ENCODE results near the gene RNF31.

The RNF31 gene

DNA sequence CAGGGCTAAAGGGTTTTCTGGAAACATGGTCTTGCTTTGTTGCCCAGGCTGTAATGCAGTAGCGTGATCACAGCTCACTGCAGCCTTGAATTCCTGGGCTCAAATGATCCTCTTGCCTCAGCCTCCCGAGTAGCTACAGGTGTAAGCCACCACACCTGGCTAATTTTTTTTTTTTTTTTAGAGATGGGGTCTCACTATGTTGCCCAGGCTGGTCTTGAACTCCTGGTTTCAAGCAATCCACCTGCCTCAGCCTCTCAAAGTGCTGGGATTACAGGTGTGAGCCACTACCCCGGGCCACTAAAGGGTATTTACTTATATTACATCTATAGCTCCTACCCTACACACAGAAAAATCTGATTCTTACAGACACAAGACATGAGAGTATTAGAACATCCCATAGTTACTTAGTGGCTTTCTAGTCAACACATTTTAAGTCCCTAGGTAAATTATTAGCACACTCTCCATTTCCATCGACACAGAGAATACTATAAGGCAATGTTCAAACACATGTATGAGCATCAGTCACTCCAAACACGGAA lies 38.9 kb upstream of the RNF31 start:
- Histone ChIP-seq H3K36me3 (ENCODE audit: control insufficient read depth, insufficient read depth, low read length) (peaks cover 8% of the 10 kb centered on the region), H3K4me1 (ENCODE audit: control insufficient read depth, insufficient read depth, low read length) (no peaks in the 10 kb centered on the region), H3K4me3 (ENCODE audit: low read depth, low read length) (no peak overlapping the region), H3K27ac (ENCODE audit: low read depth, low read length) (no peak overlapping the region), H3K9ac (ENCODE audit: low read depth, low read length) (no peak overlapping the region), H3K27me3 (ENCODE audit: control insufficient read depth, insufficient read depth, low read length) (no peaks in the 10 kb centered on the region), H3K9me3 (ENCODE audit: control insufficient read depth, insufficient read depth, low read length) (no peaks in the 10 kb centered on the region; the same call in 1 of the 2 replicates)

DNA sequence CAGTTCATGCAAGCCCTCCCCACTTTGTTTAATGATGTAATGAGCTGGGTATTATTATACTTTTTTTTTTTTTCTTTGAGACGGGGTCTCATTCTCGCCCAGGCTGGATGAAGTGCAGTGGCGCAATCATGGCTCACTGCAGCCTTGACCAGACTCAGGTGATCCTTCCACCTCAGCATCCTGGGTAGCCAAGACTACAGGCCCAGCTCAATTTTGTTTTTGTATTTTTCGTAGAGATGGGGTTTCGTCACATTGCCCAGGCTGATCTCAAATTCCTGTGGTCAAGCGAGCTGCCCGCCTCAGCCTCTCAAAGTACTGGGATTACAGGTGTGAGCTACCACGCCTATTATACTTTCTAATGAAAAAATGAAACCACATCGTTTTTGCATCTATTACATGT lies 37.2 kb upstream of the RNF31 start:
- H3K9me3 ChIP-seq (ENCODE audit: control insufficient read depth, insufficient read depth, low read length) = no peaks in the 10 kb centered on the region
- H3K27me3 ChIP-seq (ENCODE audit: control insufficient read depth, insufficient read depth, low read length) = no peaks in the 10 kb centered on the region
- H3K4me1 ChIP-seq (ENCODE audit: control insufficient read depth, insufficient read depth, low read length) = no peaks in the 10 kb centered on the region
- no peak overlapping the region for H3K9ac ChIP-seq (ENCODE audit: low read depth, low read length)
- no peak overlapping the region for H3K27ac ChIP-seq (ENCODE audit: low read depth, low read length)
- no peak overlapping the region for H3K4me3 ChIP-seq (ENCODE audit: low read depth, low read length)
- no peaks in the 10 kb centered on the region for H3K36me3 ChIP-seq (ENCODE audit: control insufficient read depth, insufficient read depth, low read length)

DNA sequence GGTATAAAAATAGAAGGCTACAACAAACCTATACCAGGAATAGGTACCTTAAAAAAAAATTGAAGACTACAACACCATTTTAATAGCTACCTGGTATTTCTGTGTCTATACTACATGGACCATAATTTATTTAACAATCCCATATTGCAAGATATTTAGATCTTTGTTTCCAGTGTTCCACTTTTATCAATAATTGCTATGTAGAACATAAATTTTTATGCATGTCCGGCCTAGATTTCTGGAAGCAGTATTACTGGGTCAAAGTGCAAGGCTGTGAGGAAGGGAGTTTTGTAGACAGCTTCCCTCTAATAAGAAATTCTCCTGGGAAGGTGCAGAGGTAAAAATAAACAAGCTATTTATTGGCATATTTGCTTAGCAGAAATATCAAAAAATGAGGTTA lies 36.8 kb upstream of the RNF31 start:
- Histone ChIP-seq H3K36me3 (ENCODE audit: control insufficient read depth, insufficient read depth, low read length) (no peaks in the 10 kb centered on the region), H3K9ac (ENCODE audit: low read depth, low read length) (no peak overlapping the region), H3K27me3 (ENCODE audit: control insufficient read depth, insufficient read depth, low read length) (no peaks in the 10 kb centered on the region), H3K27ac (ENCODE audit: low read depth, low read length) (no peak overlapping the region), H3K9me3 (ENCODE audit: control insufficient read depth, insufficient read depth, low read length) (no peaks in the 10 kb centered on the region), H3K4me1 (ENCODE audit: control insufficient read depth, insufficient read depth, low read length) (no peaks in the 10 kb centered on the region), H3K4me3 (ENCODE audit: low read depth, low read length) (no peak overlapping the region)

DNA sequence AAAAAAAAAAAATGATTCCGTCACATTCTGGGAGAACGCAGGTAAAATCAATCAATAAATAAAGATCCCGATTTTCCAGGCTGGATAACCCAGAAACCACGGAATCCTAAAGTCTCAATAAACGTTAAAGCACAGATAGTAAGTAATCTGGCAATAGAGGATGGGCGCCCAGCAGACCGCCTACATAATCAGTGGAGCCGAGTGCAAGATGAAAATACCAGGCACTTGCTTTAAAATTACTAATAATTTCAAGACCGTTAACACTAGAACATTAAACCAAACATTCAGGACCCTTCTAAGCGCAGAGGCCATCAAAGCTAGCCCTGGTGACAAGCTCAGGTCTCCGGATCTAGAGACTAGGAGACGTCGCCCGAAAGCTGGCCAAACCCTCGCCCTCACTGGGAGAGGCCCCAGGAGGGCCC lies 33.9 kb upstream of the RNF31 start:
- H3K9ac ChIP-seq (ENCODE audit: low read depth, low read length) = peak overlapping the region; percentile 66
- peak overlapping the region; percentile 97 for H3K27ac ChIP-seq (ENCODE audit: low read depth, low read length)

DNA sequence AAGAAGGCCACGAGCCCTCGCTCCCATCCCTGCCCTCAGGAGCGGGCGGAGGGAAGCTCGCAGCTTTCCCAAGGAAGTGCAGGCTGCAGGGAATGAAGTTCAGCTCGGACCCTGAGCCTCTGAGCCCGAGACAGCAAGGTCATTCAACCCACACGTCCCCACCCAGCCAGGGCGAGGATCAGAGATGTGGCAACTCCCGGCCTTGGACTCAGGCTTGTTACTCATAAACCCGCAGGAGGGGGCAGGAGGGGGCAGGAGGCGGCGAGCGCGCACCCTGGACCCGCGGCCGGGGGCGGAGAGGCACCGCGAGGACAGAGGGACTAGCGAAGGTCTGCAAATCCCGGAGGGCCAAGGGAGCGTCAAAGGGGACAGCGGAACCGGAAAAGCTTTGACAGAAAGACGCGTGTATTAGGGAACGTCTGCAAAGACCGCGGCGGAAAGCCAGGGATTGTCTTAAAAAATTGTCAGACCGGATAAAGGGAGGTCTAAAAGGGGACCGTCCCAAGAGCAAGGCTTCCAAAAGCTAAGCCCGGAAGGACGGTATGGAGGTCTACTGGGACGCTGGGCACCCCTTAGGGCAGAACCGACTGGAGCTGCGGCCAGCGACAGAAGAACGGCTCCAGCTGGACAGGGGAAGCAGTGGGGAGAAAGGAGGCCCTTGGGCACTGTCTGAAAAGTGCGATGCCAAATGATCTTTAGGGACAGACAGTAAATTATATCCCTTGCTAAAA lies 33.3 kb upstream of the RNF31 start:
- peaks cover 26% of the 10 kb centered on the region for H3K36me3 ChIP-seq (ENCODE audit: control insufficient read depth, insufficient read depth, low read length)
- H3K4me3 ChIP-seq (ENCODE audit: low read depth, low read length) = peak overlapping the region; percentile 92
- H3K4me1 ChIP-seq (ENCODE audit: control insufficient read depth, insufficient read depth, low read length) = no peaks in the 10 kb centered on the region
- H3K27me3 ChIP-seq (ENCODE audit: control insufficient read depth, insufficient read depth, low read length) = no peaks in the 10 kb centered on the region
- peak overlapping the region; percentile 66 for H3K9ac ChIP-seq (ENCODE audit: low read depth, low read length)
- H3K9me3 ChIP-seq (ENCODE audit: control insufficient read depth, insufficient read depth, low read length) = no peaks in the 10 kb centered on the region
- H3K27ac ChIP-seq (ENCODE audit: low read depth, low read length) = peak overlapping the region; percentile 97

More for the DNA sequence above, 33.9 kb upstream of the RNF31 start:
- peaks cover 20% of the 10 kb centered on the region for H3K36me3 ChIP-seq (ENCODE audit: control insufficient read depth, insufficient read depth, low read length)
- no peaks in the 10 kb centered on the region for H3K4me1 ChIP-seq (ENCODE audit: control insufficient read depth, insufficient read depth, low read length)
- no peaks in the 10 kb centered on the region for H3K27me3 ChIP-seq (ENCODE audit: control insufficient read depth, insufficient read depth, low read length)
- H3K9me3 ChIP-seq (ENCODE audit: control insufficient read depth, insufficient read depth, low read length) = no peaks in the 10 kb centered on the region
- H3K4me3 ChIP-seq (ENCODE audit: low read depth, low read length) = peak overlapping the region; percentile 92

DNA sequence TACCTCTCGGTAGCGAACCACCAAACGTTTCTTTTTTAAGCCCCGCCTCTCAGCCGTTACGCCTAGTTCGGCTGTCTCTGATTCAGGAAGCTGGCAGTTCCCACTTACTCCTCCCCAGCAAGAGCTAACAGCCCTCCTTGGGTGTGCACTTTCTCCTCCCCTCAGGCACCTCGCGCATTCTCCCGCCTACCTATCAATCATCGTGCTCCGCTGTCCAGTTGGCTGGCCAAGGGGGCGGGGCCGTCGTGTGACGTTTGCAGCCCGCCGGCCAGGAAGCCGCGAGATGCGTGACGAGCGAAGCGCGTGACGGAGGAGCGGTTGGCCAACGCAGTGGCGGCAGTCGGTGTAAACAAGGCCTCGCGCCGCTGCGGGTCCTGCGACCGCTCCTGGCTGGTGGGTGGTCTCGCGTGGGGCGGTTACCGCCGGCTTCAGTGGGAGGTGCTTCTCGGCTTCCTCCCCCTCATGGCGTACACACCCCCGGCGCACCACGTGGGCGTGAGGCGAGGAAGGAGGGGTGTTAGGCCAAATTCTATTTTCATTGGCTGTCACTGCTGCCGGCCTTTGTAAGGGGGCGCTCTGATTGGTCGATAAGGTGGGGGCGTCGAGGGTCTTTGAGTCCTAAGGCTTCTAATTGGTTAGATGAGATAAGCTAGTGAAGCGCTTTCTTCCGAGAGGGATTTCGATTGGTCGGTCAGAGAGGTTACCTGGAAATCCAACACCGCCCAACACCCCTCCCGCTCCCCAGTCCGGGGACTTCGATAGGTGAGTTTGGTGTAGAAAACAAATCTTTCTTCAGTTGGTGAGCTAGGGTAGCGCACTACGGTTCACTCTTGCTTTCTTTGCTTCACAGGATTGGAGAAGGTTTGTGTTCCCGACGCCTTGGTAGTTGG lies 32.5 kb upstream of the RNF31 start, which contains the start of the genes DCAF11 and NRL:
Gene DCAF11 (plus strand): TSS at position 246 of the 890 bp plus-strand sequence. CDS start 818 bp downstream, outside the sequence.
Gene NRL (minus strand): TSS at position 418 of the 890 bp plus-strand sequence. CDS start 32,101 bp downstream, outside the sequence.
- Histone ChIP-seq H3K9me3 (ENCODE audit: control insufficient read depth, insufficient read depth, low read length) (no peaks in the 10 kb centered on the region), H3K27ac (ENCODE audit: low read depth, low read length) (peak within 1 kb of the TSS; percentile 97), H3K4me3 (ENCODE audit: low read depth, low read length) (peak within 1 kb of the TSS; percentile 92), H3K9ac (ENCODE audit: low read depth, low read length) (peak within 1 kb of the TSS; percentile 91), H3K27me3 (ENCODE audit: control insufficient read depth, insufficient read depth, low read length) (no peaks in the 10 kb centered on the region), H3K36me3 (ENCODE audit: control insufficient read depth, insufficient read depth, low read length) (peaks cover 34% of the 10 kb centered on the region), H3K4me1 (ENCODE audit: control insufficient read depth, insufficient read depth, low read length) (no peaks in the 10 kb centered on the region)

DNA sequence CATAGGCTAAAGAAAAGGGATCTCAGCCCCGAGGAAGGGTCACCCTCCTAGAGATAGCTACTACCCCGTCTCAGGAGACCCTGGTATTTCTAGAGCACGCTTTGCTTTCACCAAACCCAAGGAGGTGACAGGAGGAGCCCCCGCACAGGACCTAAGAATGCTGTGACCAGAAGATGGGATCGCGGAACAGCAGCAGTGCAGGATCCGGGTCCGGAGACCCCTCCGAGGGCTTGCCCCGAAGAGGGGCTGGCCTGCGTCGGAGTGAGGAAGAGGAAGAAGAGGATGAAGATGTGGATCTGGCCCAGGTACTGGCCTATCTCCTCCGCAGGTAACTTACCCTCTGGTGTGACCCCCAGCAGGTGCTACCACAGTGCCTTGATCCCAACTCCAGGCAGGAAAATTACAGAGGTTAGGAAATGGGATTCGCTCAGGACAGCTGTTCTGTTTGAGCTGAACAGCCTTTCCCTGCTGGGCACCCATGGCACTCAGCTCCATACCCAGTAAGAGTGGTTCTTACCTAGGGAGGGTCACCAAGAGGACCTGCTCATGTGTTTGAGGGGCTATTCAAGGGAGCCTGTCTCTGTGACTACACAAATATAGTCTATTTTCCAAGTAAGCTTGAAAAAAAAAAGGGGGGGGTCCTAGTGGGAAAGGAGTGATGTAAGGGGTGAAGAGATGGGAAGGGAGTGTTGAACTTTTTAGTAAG lies 31.7 kb upstream of the RNF31 start:
- H3K4me1 ChIP-seq (ENCODE audit: control insufficient read depth, insufficient read depth, low read length) = no peaks in the 10 kb centered on the region
- peaks cover 38% of the 10 kb centered on the region for H3K36me3 ChIP-seq (ENCODE audit: control insufficient read depth, insufficient read depth, low read length)
- peak overlapping the region; percentile 92 for H3K4me3 ChIP-seq (ENCODE audit: low read depth, low read length)
- H3K9ac ChIP-seq (ENCODE audit: low read depth, low read length) = peak overlapping the region; percentile 55
- no peaks in the 10 kb centered on the region for H3K9me3 ChIP-seq (ENCODE audit: control insufficient read depth, insufficient read depth, low read length)
- H3K27ac ChIP-seq (ENCODE audit: low read depth, low read length) = peak overlapping the region; percentile 73
- H3K27me3 ChIP-seq (ENCODE audit: control insufficient read depth, insufficient read depth, low read length) = no peaks in the 10 kb centered on the region

DNA sequence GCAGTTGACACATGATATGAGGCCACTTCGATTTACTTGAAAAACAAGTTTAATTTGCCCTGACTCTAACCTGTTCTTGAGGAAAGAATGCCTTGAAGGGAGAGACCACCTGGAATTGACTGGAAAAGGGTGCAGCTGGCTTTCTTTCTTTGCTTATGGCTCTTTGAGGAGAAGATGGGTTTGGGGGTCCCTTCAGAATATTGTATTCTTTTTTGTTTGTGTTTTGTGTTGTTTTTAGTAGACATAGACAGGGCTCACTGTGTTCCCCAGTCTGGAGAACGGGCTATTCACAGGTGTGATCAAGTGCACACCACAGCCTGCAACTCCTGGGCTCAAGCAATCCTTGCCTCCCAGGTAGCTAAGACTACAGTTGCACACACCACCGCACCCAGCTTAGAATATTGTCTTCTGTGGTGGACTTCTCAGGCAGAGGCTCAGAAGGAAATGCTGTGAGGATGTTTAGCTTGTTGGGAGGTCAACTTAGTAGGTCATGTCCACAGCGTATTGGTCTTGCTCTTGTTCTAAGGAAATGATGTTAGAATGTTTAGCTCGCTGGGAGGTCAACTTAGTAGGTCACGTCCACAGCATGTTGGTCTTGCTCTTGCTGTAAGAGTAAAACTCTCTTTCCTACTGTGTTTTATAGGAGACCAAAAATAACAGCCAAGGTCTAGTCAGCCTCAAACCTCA lies 31.0 kb upstream of the RNF31 start:
- Histone ChIP-seq H3K27ac (ENCODE audit: low read depth, low read length) (no peak overlapping the region), H3K4me3 (ENCODE audit: low read depth, low read length) (peak overlapping the region; percentile 92), H3K4me1 (ENCODE audit: control insufficient read depth, insufficient read depth, low read length) (no peaks in the 10 kb centered on the region), H3K9me3 (ENCODE audit: control insufficient read depth, insufficient read depth, low read length) (no peaks in the 10 kb centered on the region), H3K27me3 (ENCODE audit: control insufficient read depth, insufficient read depth, low read length) (no peaks in the 10 kb centered on the region), H3K9ac (ENCODE audit: low read depth, low read length) (no peak overlapping the region), H3K36me3 (ENCODE audit: control insufficient read depth, insufficient read depth, low read length) (peaks cover 45% of the 10 kb centered on the region)

DNA sequence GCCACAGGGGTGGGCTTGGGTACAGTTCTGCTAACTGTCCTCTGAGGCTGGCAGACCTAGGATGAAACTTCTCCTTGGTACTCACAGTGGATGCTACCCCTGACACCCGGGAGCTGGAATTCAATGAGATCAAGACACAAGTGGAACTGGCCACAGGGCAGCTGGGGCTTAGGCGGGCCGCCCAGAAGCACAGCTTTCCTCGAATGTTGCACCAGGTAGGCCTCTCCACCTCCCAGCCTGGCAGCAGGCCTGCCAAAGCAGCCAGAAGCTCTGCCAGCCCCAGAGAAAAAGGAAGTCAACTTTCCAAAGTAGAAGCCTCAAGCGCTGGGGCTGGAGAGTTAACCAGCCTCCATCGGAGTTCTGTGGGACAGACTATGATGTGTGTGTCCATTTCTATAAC lies 30.1 kb upstream of the RNF31 start:
- no peak overlapping the region for H3K4me3 ChIP-seq (ENCODE audit: low read depth, low read length)
- no peaks in the 10 kb centered on the region for H3K4me1 ChIP-seq (ENCODE audit: control insufficient read depth, insufficient read depth, low read length)
- H3K36me3 ChIP-seq (ENCODE audit: control insufficient read depth, insufficient read depth, low read length) = peaks cover 53% of the 10 kb centered on the region
- no peaks in the 10 kb centered on the region for H3K27me3 ChIP-seq (ENCODE audit: control insufficient read depth, insufficient read depth, low read length)
- no peaks in the 10 kb centered on the region for H3K9me3 ChIP-seq (ENCODE audit: control insufficient read depth, insufficient read depth, low read length)
- no peak overlapping the region for H3K27ac ChIP-seq (ENCODE audit: low read depth, low read length)
- no peak overlapping the region for H3K9ac ChIP-seq (ENCODE audit: low read depth, low read length)

DNA sequence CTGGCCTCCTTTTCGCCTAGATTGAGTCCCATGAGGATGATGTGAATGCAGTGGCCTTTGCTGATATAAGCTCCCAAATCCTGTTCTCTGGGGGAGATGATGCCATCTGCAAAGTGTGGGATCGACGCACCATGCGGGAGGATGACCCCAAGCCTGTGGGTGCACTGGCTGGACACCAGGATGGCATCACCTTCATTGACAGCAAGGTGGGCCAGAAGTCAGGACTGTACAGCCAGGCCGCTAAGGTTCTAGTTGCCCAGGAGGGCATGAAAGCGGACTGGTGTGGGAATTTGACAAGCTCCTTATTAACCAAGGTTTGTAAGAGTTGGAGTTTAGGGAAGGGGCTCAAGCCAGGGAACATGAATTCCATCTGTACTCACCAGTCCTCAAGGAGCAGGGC lies 27.6 kb upstream of the RNF31 start:
- Histone ChIP-seq H3K4me1 (ENCODE audit: control insufficient read depth, insufficient read depth, low read length) (no peaks in the 10 kb centered on the region), H3K4me3 (ENCODE audit: low read depth, low read length) (no peak overlapping the region), H3K27ac (ENCODE audit: low read depth, low read length) (no peak overlapping the region), H3K36me3 (ENCODE audit: control insufficient read depth, insufficient read depth, low read length) (peaks cover 74% of the 10 kb centered on the region), H3K9me3 (ENCODE audit: control insufficient read depth, insufficient read depth, low read length) (no peaks in the 10 kb centered on the region), H3K27me3 (ENCODE audit: control insufficient read depth, insufficient read depth, low read length) (no peaks in the 10 kb centered on the region), H3K9ac (ENCODE audit: low read depth, low read length) (no peak overlapping the region)

All from HUES48 (cell line).